Cerebellar nuclear complex (tissue), 1 donor: Measurements from ENCODE around the gene MED17.
"Not testable (repeated sequence)": the region's sequence is repeated elsewhere in the genome, so short reads cannot be mapped to it uniquely, and the experiment has no call there.

Experiments used
- DNase-seq, 2 experiments: peaks; one replicate each; lab custom pipeline; 2025; lab: John Stamatoyannopoulos, UW

Gene MED17

GRCh38 chr11:93757924-93758865 lies 25.9 kb upstream of the MED17 start:
- DNase-seq = no peak

GRCh38 chr11:93759123-93759522 lies 25.0 kb upstream of the MED17 start:
- not testable (repeated sequence) for DNase-seq

- DNase-seq = no peak
These were observed 22.2 kb upstream of the MED17 start for GRCh38 chr11:93761910-93762309.

DNA sequence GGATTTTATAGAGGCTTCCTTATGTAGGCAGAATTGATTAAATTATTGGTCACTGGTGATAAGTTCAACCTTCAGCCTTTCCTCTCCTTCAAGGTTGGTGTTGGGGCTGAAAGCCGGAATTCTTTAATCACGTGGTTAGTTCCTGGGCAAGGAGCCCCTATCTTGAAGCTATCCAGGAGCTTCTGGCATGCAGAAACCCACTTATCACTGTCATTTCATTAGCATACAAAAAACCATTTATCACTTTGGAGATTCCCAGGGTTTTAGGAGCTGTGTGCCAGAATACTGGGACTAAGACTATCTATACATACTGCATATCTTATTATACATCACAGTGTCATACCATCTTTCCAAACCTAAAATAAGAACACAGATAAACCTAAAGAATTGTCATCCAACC lies 18.5 kb upstream of the MED17 start:
- no peak for DNase-seq

DNA sequence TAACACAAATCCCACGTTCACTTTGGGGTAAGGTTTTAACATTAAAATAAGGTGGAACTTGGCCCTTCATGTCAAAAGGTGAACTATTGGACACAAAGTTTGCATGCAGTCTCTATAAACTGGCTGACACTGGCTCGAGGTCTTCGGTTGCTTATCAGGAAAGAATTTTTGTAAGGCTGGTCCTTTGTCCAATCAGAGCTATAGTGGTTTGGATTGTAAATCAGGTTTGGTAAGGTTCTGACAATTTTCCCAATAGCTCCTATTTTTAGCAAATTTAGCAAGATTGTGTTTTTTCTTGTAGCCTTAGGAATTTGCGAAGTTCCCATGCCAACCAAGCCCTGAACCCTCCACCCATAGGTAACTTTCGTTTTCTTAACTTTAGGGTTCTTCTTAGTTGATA lies 17.6 kb upstream of the MED17 start:
- no peak for DNase-seq

DNA sequence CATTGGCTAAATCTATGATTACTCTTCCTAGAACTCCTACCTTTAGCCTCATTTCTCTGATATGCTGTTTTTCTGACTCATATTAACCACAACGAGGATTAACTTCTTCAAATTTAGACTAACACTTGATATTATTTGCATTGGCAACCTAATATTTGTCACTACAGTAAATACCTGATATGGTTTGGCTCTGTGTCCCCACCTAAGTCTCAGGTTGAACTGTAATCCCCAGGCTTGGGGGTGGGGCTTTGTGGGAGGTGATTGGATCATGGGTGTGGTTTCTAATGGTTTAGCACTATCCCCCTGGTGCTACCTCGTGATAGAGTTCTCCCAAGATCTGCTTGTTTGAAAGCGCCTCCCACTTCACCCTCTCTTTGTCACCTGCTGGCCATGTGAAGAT lies 17.1 kb upstream of the MED17 start:
- DNase-seq = no peak

DNA sequence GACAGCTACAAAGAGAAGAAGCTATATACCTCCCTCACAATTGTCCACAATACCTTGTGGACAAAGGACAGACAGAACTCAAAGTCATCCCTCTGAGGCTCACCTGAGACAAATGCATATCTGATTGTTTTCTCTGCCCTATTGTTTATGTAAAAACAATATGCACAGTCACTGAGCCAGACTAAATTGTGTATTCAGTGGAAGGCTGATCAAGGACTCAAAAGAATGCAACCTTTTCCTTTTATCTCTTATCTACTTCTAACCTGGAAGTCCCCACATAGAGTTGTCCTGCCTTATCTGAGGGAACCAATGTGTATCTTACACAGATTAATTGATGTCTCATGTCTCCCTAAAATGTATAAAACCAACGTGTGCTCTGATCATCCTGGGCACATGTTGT lies 13.9 kb upstream of the MED17 start:
- DNase-seq = no peak

DNA sequence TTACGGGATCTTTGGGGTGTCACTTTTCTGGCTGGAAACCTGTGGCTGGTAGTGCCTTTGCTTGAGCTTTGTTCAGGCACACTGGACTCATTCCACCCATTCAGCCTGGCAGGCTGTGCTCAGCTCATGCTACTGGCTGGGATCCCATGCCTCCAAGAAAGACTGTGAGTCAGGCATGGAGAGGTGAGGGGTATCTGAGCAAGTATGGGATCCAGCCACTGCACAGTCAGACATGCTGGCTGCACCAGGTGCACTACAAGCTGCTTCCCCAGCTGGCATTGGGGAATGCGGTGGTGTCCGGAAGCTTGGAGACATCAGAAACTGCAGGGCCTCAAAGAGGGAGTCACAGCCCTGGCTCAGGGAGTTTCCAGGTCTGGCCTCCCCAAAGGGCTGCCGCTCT lies 12.0 kb upstream of the MED17 start:
- no peak for DNase-seq

DNA sequence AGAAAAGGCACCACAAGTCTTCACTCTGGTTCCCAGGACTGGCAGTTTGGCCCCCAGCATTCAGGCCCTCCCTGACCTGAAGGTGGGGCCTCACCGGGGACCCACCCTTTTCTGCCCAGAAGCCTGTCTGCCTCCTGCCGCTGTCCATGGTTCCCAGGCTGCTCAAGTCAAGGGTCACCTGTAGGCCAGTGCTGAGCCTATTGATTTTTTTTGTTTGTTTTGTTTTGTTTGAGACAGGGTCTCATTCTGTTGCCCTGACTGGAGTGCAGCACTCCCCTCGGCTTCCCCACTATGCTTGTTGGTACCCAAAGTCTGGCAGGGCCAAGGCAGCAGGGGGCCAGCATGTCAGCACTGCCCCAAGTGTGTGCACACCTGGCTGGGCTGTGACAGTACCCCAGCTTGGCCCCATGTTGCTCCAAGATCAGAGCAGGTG lies 11.0 kb upstream of the MED17 start:
- no peak for DNase-seq

- no peak for DNase-seq
These were observed 10.4 kb upstream of the MED17 start for GRCh38 chr11:93773601-93774200.

GRCh38 chr11:93774560-93774959 lies 9.5 kb upstream of the MED17 start:
- not testable (repeated sequence) for DNase-seq

DNA sequence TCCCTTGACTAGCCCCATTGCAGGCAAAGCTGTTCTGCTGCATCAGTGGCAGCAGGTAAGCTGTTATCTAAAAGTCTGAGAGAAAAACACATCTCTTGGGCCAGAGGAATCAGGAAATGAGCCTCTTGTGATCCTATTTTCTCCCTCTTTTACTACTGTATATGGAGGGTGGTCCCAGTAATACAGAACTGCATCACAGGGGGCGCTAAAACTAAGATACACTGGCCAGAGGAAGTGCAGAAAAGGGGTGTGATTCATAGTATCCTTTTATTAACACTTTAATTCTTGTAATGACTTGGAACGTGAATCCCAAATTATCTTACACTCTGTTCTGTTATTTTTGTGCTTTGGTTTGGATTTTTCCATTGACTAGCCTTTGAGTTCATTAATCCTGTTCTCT lies 8.8 kb upstream of the MED17 start:
- DNase-seq = no peak

- no peak for DNase-seq
These were observed 720 bp upstream of the MED17 start for GRCh38 chr11:93783362-93783761.

DNA sequence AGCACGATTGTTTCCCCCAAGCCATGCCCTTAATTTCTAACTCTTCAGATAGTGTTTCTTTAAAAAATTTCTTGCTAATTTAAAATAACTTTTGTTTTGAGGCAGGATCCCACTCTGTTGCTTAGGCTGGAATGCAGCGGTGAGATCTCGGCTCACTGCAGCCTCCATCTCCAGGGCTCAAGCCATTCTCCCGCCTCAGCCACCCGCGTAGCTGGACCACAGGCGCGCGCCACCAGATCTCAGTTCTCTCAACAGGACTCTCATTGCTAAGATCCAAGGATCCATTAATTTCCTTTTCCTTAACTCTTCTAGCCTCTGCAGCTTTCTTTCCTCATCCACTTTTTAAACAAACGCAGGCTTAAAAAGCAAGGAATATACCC lies 327 bp upstream of the MED17 start:
- peak in 1 of 2 experiments; percentile 32 for DNase-seq

DNA sequence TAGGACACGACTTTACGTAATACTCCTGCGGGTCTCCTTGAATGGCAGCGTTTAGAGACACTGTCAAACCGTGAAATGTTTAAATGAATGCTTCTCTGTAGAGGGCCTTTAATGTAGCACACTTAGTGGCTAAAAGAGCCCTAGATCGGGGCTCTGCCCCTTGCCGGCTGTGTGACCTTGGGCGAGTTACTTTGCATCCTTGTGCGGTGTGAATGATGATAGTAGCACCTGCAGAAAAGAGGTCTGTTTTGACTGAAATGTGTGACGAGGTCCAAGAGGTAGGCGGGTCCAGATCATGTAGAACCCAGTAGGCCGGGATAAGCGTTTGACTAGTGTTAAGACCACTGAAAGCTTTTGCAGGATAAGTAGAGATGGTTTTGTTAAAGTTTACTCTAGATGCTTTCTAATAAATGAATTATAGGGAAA lies 866 bp downstream of the MED17 start:
- DNase-seq = no peak

DNA sequence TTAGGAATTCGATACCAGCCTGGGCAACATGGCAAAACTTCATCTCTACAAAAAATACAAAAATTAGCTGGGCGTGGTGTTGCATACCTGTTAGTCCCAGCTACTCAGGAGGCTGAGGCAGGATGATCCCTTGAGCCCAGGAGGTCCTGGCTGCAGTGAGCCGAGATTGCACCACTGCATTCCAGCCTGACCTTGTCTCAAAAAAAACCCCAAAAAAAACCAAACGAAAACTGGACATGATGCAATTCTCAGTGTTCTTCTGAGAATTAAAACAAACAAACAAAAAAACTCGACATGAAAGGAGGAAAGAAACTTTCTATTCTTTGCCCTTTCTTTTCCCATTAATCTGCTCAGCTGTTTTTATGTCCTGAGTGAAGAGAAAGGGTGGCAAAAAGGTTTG lies 7.4 kb downstream of the MED17 start:
- no peak for DNase-seq

DNA sequence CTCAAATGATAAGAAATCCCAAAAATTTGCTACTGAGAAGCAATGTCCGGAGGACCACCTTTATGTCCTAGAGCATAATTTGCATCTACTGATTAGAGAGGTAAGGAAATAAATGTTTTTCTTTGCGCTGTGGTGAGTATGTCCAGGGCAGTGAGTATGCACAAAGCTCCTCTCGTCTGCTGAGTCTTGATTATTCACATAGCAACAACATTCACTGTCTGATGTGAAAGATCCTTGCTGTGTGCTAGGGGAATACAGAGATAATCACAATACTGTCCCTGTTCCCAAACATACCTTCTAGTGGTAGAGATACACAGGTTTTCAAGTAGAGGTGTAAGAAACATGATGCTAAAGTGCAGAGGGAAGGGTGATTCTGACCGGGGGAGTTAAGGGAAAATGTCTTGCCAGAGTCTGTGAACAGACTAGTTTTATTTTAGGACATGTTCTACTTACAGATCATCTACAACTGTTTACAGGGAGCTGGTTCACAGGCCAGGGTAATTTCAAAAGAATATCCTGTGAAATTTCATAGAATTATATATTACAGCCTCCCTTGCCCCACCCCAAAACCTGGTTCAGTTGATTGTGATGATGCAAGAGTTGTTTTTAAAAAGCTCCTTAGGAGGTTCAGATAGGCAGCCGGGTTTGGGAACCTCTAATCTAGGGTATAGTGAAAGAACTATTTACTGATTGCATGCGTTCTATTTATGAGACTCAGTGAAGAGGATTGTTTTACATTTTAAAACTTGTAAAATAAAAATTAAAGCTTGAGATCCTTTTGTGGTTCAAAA lies 12.6 kb downstream of the MED17 start:
- no peak for DNase-seq

- DNase-seq = no peak
These were observed 17.3 kb downstream of the MED17 start for GRCh38 chr11:93801366-93801765.

DNA sequence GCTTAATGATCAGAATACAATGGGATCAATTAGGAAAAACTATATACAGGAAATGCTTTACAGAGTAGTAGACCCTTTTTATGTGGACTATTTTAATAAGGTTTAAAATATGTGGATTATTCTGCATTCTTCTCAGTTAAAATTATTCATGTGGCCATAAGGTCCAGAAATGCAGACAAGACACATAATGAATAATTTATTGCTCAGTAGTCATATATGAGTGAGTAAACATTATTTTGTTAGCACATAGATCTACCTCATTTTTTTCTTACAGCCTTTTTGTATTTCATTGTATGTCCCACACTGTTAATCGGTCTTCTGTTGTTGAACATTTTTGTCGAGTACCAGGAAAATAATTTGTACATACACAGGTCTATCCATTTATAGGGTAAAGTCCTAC lies 20.8 kb downstream of the MED17 start:
- no peak for DNase-seq

- DNase-seq = no peak
These were observed 23.9 kb downstream of the MED17 start for GRCh38 chr11:93807980-93808379.

DNA sequence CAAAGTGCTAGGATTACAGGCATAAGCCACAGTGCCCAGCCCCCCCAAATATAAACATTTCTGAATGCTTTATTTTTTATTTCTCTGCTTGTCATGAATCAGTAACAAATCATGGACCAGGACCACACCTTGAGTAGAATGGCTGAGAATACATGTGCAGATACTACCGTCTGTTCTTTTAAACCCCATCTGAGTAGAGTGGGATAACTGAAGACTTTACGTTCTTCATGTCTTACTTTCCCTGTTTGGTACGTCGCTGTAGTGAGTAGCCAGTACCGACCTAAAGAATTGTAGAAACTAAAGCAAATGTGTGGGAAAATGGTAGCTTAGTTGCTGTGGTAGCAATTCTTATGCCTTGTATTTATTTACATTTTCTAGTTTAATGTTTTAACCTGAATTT lies 29.9 kb downstream of the MED17 start:
- no peak for DNase-seq

DNA sequence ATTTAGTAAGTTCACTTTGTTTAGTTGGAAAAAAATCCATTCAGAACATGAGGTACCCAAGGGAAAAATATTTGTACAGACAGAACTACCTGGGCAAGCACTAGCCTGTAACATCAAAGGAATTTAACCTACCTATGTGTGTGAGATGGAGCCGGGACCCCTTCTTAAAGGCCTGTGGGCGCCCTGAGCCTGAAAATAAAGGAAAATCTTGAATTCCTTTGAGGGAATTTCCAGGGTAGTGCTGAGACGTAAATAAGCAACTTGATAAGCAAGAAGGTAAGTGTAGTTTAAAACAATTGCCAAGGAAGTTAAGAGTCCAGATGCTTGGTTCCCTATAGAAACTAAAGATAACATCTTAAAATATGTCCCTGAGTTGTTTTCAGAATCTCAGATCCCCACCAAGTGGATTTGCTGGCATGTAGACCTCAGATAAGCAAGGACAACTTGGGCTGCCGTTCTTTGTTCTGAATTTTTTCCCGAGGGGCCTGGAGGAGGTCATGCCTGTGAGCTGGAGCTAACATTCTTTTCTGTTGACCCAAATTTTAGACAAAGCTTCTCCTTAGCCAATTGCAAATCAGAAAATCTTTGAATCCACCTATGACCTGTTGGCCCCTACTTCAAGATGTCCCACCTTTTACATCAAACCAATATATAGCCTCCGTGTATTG lies 31.0 kb downstream of the MED17 start:
- DNase-seq = no peak
